Measurements from ENCODE around the gene RHOD. TPM values are rescaled to one million over a fixed set of nuclear protein-coding genes. Genes with fewer than 3 reads are reported as not detected.

Gene RHOD
- total and polyA plus RNA-seq, 9 of the 15 experiments (the other 6 are each of a cell fraction or from before 2014, with no cell fraction given) = not detected

DNA sequence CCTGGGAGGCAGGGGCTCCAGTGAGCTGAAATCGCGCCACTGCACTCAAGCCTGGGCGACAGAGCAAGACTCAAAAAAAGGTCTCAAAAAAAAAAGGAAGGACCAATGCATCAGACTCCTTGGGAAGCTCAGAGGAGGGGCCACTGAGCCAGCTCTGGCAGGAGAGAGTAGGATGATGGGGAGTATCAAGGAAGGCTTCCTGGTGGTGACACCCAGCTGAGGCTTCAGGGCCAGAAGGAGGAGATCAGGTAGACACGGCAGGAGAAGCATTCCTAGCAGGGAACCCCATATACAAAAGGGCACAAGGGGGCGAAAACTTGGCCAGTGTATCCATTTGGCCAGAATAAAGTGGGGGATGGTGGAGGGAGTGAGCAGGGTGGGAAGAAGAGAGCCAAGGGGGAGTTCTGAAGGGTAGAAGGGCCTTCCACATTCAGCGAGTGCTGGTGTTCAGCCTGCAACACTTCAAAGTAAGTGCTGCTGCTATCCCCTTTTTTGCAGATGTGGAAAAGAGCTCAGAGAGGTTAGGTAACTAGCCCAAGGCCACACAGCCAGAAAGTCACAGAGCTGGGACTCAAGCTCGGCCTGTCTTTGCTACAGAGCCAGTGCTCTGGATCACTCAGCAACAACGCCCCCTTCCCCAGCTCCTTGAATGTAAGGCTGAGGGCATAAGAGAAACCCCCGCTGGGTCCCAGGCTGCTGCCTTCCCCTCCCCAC, 5.3 kb upstream of the RHOD start:
- no peaks in the 10 kb centered on the region for H3K9me1 ChIP-seq (ENCODE audit: control insufficient read depth, insufficient read depth, low read length)
- no TSS peak for BruUV-seq (replicated peaks)
- intact Hi-C loops (cut with micrococcal nuclease) = no loop called here
- in situ Hi-C loops (cut with MboI) = no loop called here
- H3K9ac ChIP-seq (ENCODE audit: insufficient read depth in 1 of 2, low read depth in 2 of 2, low read length in 2 of 2) = no peak overlapping the region
- H3K4me1 ChIP-seq (replicated peaks in 1 of 2; ENCODE audit: control insufficient read depth in 2 of 2, insufficient read depth in 2 of 2, low read length in 2 of 2) = peaks cover 22 to 37% of the 10 kb centered on the region in 2 experiments
- no peak for FAIRE-seq
- H3K36me3 ChIP-seq (ENCODE audit: control insufficient read depth, insufficient read depth, low read length) = no peaks in the 10 kb centered on the region
- H3K9me3 ChIP-seq (replicated peaks; ENCODE audit: control insufficient read depth, insufficient read depth, low read depth, low read length) = no peaks in the 10 kb centered on the region
- no peak for ATAC-seq
- no peak overlapping the region for H3K27ac ChIP-seq (ENCODE audit: extremely low read depth, low read depth, low read length)
- POLR2A ChIA-PET = interaction anchor here (0.6 kb wide), 3 partner anchors 7 to 648 kb away, joined by 3 to 4 read pairs (median 3); no protein-coding TSS in a partner anchor
- DNase-seq (ENCODE audit: extremely low read depth in 1 of 4, low spot score in 3 of 4) = no peak
- no peak overlapping the region for H3K4me2 ChIP-seq (ENCODE audit: insufficient read depth, low read length)
- H3K79me2 ChIP-seq (ENCODE audit: control insufficient read depth, insufficient read depth, low read length) = no peaks in the 10 kb centered on the region
- CTCF ChIA-PET (ENCODE audit: low intra/inter-chr PET ratio) = interaction anchor here (0.6 kb wide), 1 partner anchor 43 kb away, joined by 6 read pairs; no protein-coding TSS in a partner anchor
- no peaks in the 10 kb centered on the region for H4K20me1 ChIP-seq (replicated peaks; ENCODE audit: control insufficient read depth, insufficient read depth, low read length)
- no peaks in the 10 kb centered on the region for H3K27me3 ChIP-seq (ENCODE audit: control insufficient read depth in 2 of 2, insufficient read depth in 2 of 2, low read length in 2 of 2)
- H3K4me3 ChIP-seq = no peak overlapping the region
- H2AFZ ChIP-seq (ENCODE audit: low read depth, low read length) = no peak overlapping the region
- 35% methylated on average over 8 of the region's 9 CpGs for WGBS (ENCODE audit: insufficient coverage, low coverage, missing lambda C conversion rate)
- TF ChIP-seq BCOR (IDR thresholded peaks at IDR 0.05) = peak; percentile 83
- TF ChIP-seq SMARCA5 (IDR thresholded peaks at IDR 0.05) = peak; percentile 45; the same call in 1 of the 2 replicates
- no peak for TF ChIP-seq SNRNP70 (optimal IDR thresholded peaks at IDR 0.05; ENCODE audit: low read depth, low read length)
- TF ChIP-seq MYC (IDR thresholded peaks at IDR 0.05; ENCODE audit: low read depth, low read length) = no peak
- TF ChIP-seq MYC (CRISPR knock-in tag; IDR thresholded peaks at IDR 0.05; ENCODE audit: borderline replicate concordance, low read depth) = no peak
- peak in 1 of 2 experiments; percentile 47; a peak in 2 of 4 replicates for TF ChIP-seq KDM1A (IDR thresholded peaks at IDR 0.05)
- no peak for TF ChIP-seq CHD7 (IDR thresholded peaks at IDR 0.05; ENCODE audit: low read depth, low read length)
- no peak for TF ChIP-seq BACH1 (tag; IDR thresholded peaks at IDR 0.05)
- peak; percentile 89 for TF ChIP-seq RBM25 (IDR thresholded peaks at IDR 0.05; ENCODE audit: low read depth, low read length, severe bottlenecking)
- no peak for TF ChIP-seq MEF2A (IDR thresholded peaks at IDR 0.05; ENCODE audit: control insufficient read depth, low read depth, low read length)

Measured in K562 (cell line).